ENCODE measurements around the gene WNT8B.
A peak's percentile ranks its signal among the peaks of the same experiment; 100 is the strongest.

WNT8B gene

DNA sequence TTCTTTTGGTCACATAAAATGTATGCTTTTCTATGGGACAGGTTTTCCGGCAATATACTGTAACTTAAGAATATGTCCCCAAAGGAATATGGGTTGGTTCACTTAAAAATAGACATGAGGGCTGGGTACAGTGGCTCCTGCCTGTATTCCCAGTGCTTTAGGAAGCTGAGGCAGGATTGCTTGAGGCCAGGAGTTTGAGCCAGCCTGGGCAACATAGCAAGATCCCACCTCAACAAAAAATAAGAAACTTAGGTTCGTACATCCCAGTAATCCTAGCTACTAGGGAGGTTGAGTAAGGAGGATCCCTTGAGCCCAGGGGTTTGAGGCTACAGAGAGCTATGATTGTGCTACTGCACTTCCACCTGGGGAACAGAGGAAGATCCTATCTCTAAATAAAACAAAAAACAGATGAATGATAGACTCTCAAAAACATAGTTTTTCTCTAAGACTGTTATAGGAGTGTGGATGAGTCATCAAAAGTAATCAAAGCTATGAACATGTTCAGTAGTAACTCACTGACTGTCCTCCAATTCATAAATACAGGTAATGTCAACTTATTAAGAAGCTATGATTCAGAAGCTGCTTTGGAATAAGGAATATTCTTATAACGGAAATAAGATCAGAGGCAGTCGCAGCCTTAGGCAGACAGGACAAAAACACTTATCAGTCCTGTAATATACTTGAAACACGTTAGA, 59.4 kb downstream of the WNT8B start:
- no peak for DNase-seq

DNA sequence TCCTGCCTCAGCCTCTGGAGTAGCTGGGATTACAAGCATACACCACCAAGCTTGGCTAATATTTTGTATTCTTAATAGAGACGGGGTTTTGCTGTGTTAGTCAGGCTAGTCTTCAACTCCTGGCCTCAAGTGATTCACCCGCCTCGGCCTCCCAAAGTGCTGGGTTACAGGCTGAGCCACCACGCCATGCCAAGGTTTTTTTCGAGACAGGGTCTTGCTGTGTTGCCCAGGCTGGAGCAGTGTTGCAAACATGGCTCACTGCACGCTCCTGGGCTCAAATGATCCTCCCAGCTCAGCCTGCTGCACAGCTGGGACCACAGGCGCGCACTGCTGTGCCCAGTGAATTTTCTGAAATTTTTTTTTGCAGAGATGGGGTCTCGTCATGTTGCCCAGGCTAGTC, 60.1 kb downstream of the WNT8B start:
- DNase-seq: no peak

DNA sequence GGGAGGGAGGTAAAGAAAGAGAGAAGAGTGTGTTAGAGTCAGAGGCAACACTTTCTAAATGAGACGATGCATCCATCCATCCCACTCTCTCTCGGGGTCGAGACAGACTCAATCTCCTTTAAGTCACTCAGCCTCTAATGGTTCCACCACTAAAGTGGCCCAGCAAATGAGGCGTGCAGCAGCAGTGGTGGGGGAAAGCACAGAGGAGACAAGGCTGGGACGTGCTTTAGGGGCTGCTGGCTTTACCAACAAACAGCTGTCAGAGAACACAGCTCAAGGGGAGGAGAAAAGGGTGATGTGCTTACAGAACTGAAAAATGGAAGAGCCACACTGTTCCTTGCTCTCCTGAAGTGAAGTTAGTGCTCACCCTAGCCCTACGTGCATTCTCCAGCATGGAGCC, 61.4 kb downstream of the WNT8B start:
- DNase-seq: no peak

DNA sequence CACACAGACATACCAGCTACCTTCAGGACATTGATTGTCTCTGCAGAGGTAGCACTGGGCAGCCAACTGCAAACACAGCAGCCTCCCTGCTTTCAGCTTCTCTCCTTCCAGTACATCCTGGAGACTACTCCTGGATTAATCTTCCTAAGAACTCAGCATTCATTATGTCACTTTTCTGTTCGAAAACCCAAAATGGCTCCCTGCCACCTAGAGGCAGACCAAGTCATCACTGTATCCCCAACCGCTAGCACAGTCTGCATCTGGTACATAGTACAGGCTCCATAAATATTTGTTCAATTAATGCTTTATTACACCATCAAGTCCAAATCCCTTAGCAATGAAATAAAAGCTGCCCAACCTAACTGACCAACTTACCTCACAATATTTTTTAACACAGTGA, 61.8 kb downstream of the WNT8B start:
- DNase-seq: no peak

- no peak for DNase-seq
These were observed 65.5 kb downstream of the WNT8B start for GRCh38 chr10:100528123-100528886.

DNA sequence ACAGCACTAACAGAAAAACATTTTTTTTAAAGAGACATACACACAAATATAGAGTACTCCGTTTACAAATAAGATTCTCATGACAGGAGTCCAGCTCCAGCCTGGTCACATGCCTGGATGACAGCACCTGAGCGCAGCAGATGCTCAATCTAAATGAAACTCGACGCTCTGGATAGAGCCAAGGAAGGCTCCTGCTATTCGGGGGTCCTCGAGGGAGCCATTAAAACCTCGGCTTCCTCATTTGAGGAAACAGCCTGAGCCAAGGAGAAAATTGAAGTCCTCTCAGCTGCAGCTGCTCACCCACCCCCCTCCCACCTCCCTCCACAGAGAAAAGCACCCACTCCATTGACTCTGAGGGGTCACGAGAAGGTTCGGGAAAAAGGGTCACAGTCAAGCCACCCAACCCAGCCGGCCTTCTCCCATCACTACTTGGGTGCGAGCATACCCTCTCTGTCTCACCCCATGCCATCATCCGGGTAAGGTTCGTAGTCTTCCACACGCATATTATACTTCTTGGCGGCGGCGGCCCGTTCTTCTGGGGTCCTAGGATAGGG, 66.2 kb downstream of the WNT8B start:
- no peak for DNase-seq

DNA sequence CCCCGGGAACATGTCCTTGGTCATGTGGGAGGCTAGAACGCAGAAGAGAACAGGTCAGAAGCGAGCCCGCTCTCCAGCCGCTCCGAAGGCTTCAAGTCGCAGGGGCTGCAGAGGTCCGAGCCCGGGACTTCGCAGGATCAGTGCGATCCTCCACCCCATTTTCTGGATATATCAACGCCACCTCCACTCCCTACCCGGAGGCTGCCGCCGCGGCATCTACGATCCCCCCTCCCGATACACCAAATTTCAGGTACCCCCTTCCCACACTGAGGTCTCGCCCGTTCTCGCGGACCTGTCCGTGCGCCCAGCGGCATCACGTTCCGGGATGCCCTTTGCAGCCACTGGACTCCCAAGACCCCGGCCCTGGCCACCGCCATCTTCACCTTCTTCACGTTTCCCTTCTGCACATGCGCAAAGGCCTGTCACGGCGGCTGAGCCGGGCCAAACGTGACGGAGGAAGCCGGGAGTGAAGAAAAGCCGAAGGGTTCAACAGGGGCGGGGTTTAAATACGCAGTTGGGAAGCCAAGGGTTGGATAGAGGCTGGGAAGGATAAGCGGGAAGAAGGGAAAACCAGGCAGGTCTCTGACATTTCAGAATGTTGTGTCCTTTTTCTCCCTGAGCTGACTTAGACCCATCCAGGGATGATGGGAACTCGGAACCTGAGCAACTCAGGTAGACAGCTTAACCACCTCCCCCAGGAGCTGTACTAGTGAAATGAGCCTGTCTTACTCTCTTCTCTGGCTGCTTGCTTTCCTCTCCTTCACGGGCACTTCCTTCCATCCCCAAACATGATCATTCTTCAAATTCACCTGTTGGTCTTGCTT, 66.9 kb downstream of the WNT8B start, which contains the start of gene NDUFB8:
TSS of gene NDUFB8 (minus strand) at position 397 of the 824 bp plus-strand sequence. CDS start at position 377, 20 bp downstream.
- peak; percentile 87 for DNase-seq

- DNase-seq: no peak
These were observed 69.0 kb downstream of the WNT8B start for GRCh38 chr10:100531761-100532160.

All from CD4-positive, alpha-beta T cell treated with Interleukin-15 for 1 hour (primary cell).